Measurements from ENCODE around the gene CLASP1. TPM values are rescaled to one million over a fixed set of nuclear protein-coding genes. Genes with fewer than 3 reads are reported as not detected.

Gene CLASP1
- total RNA-seq, 1 donor from 2014 or later, result 71.7 TPM

- no peaks in the 10 kb centered on the region for H3K27me3 Mint-ChIP-seq (ENCODE audit: low read depth)
- no peak for DNase-seq (ENCODE audit: low spot score)
- H3K36me3 Mint-ChIP-seq (ENCODE audit: low read depth), result peaks cover 26% of the 10 kb centered on the region
- no peaks in the 10 kb centered on the region for H3K9me3 Mint-ChIP-seq
- no peaks in the 10 kb centered on the region for H3K4me1 Mint-ChIP-seq (ENCODE audit: low read depth)
- no peak overlapping the region for H3K27ac Mint-ChIP-seq
- H3K4me3 Mint-ChIP-seq (ENCODE audit: low read depth), result no peak overlapping the region
- intact Hi-C loops (cut with micrococcal nuclease), result no loop called here
Measured at GRCh38 chr2:121418494-121419058, 230.7 kb downstream of the CLASP1 start.

- intact Hi-C loops (cut with micrococcal nuclease), result no loop called here
- no peak for DNase-seq (ENCODE audit: low spot score)
- Mint-ChIP-seq H3K36me3 (ENCODE audit: low read depth) (peaks cover 24% of the 10 kb centered on the region), H3K27me3 (ENCODE audit: low read depth) (no peaks in the 10 kb centered on the region), H3K4me1 (ENCODE audit: low read depth) (no peaks in the 10 kb centered on the region), H3K9me3 (no peaks in the 10 kb centered on the region), H3K27ac (no peak overlapping the region), H3K4me3 (ENCODE audit: low read depth) (no peak overlapping the region)
Measured at GRCh38 chr2:121417826-121418225, 231.4 kb downstream of the CLASP1 start.

GRCh38 chr2:121415727-121416126 lies 233.5 kb downstream of the CLASP1 start:
- intact Hi-C loops (cut with micrococcal nuclease), result no loop called here
- H3K4me1 Mint-ChIP-seq (ENCODE audit: low read depth), result no peaks in the 10 kb centered on the region
- no peak overlapping the region for H3K27ac Mint-ChIP-seq
- H3K9me3 Mint-ChIP-seq, result no peaks in the 10 kb centered on the region
- H3K27me3 Mint-ChIP-seq (ENCODE audit: low read depth), result no peaks in the 10 kb centered on the region
- H3K4me3 Mint-ChIP-seq (ENCODE audit: low read depth), result no peak overlapping the region
- DNase-seq (ENCODE audit: low spot score), result no peak
- H3K36me3 Mint-ChIP-seq (ENCODE audit: low read depth), result peaks cover 27% of the 10 kb centered on the region

GRCh38 chr2:121412349-121412748 lies 236.9 kb downstream of the CLASP1 start:
- Mint-ChIP-seq H3K4me3 (ENCODE audit: low read depth) (no peak overlapping the region), H3K4me1 (ENCODE audit: low read depth) (no peaks in the 10 kb centered on the region), H3K27ac (no peak overlapping the region), H3K9me3 (no peaks in the 10 kb centered on the region), H3K36me3 (ENCODE audit: low read depth) (peaks cover 33% of the 10 kb centered on the region), H3K27me3 (ENCODE audit: low read depth) (no peaks in the 10 kb centered on the region)
- no peak for DNase-seq (ENCODE audit: low spot score)
- intact Hi-C loops (cut with micrococcal nuclease), result no loop called here

GRCh38 chr2:121409966-121410365 lies 239.3 kb downstream of the CLASP1 start:
- Mint-ChIP-seq H3K27me3 (ENCODE audit: low read depth) (no peaks in the 10 kb centered on the region), H3K4me3 (ENCODE audit: low read depth) (no peak overlapping the region), H3K27ac (no peak overlapping the region), H3K36me3 (ENCODE audit: low read depth) (peaks cover 39% of the 10 kb centered on the region), H3K9me3 (no peaks in the 10 kb centered on the region), H3K4me1 (ENCODE audit: low read depth) (no peaks in the 10 kb centered on the region)
- intact Hi-C loops (cut with micrococcal nuclease), result loop anchor here (10.0 kb wide), 1 partner anchor 75 kb away; no protein-coding TSS in a partner anchor
- no peak for DNase-seq (ENCODE audit: low spot score)

DNA sequence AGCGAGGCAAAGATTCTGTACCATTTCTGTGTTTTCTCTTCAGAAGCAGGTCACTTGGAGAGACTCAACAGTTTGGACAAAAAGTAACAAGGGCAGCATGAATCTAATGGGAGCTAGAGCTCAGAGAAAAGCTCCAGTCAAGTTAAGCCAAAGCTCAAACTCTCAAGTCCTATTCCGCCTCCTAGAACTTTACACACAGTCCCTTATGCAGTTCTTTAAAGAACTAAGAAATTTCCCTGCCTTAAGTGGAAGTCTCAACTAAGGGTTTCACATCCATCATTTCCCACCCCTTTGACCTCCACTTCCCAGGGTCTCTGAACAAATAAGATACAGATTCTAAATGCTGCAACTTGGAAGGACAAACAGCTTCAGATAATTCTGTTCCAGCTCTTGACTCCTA lies 239.9 kb downstream of the CLASP1 start:
- Mint-ChIP-seq H3K9me3 (no peaks in the 10 kb centered on the region), H3K4me1 (ENCODE audit: low read depth) (no peaks in the 10 kb centered on the region), H3K27ac (no peak overlapping the region), H3K4me3 (ENCODE audit: low read depth) (no peak overlapping the region), H3K36me3 (ENCODE audit: low read depth) (peaks cover 39% of the 10 kb centered on the region), H3K27me3 (ENCODE audit: low read depth) (no peaks in the 10 kb centered on the region)
- intact Hi-C loops (cut with micrococcal nuclease), result loop anchor here (10.0 kb wide), 1 partner anchor 75 kb away; no protein-coding TSS in a partner anchor
- DNase-seq (ENCODE audit: low spot score), result no peak

GRCh38 chr2:121408641-121409040 lies 240.6 kb downstream of the CLASP1 start:
- no peaks in the 10 kb centered on the region for H3K27me3 Mint-ChIP-seq (ENCODE audit: low read depth)
- H3K36me3 Mint-ChIP-seq (ENCODE audit: low read depth), result peaks cover 39% of the 10 kb centered on the region
- no peak for DNase-seq (ENCODE audit: low spot score)
- no peaks in the 10 kb centered on the region for H3K4me1 Mint-ChIP-seq (ENCODE audit: low read depth)
- intact Hi-C loops (cut with micrococcal nuclease), result loop anchor here (10.0 kb wide), 1 partner anchor 76 kb away; no protein-coding TSS in a partner anchor
- H3K4me3 Mint-ChIP-seq (ENCODE audit: low read depth), result no peak overlapping the region
- no peaks in the 10 kb centered on the region for H3K9me3 Mint-ChIP-seq
- H3K27ac Mint-ChIP-seq, result no peak overlapping the region

GRCh38 chr2:121405233-121405632 lies 244.0 kb downstream of the CLASP1 start:
- Mint-ChIP-seq H3K4me1 (ENCODE audit: low read depth) (no peaks in the 10 kb centered on the region), H3K36me3 (ENCODE audit: low read depth) (peaks cover 56% of the 10 kb centered on the region), H3K9me3 (no peaks in the 10 kb centered on the region), H3K4me3 (ENCODE audit: low read depth) (no peak overlapping the region), H3K27me3 (ENCODE audit: low read depth) (no peaks in the 10 kb centered on the region), H3K27ac (no peak overlapping the region)
- intact Hi-C loops (cut with micrococcal nuclease), result loop anchor here (10.0 kb wide), 1 partner anchor 80 kb away; no protein-coding TSS in a partner anchor
- DNase-seq (ENCODE audit: low spot score), result no peak

DNA sequence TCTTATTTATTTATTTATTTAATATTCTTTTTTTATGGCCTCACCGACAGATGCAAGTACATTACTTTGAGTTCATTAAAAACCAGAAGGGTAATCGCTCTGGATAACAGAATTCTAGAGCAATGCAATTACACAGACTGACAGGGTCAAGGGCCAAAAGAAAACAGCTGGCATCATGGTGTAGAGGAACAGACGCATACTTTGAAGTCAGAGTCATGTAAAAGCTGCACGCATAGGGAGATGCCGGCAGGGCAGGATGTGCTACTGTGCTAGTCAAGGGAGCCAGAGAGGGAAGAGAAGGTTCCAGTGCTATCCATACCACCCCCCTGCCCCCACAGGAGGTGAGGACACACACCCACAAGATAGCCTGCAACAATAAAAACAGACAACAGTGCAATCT lies 249.1 kb downstream of the CLASP1 start:
- Mint-ChIP-seq H3K4me3 (ENCODE audit: low read depth) (no peak overlapping the region), H3K9me3 (no peaks in the 10 kb centered on the region), H3K27me3 (ENCODE audit: low read depth) (no peaks in the 10 kb centered on the region), H3K27ac (no peak overlapping the region), H3K36me3 (ENCODE audit: low read depth) (peaks cover 50% of the 10 kb centered on the region), H3K4me1 (ENCODE audit: low read depth) (no peaks in the 10 kb centered on the region)
- no peak for DNase-seq (ENCODE audit: low spot score)
- intact Hi-C loops (cut with micrococcal nuclease), result loop anchor here (5.0 to 10.0 kb wide), 2 partner anchors 85 to 127 kb away; no protein-coding TSS in a partner anchor

GRCh38 chr2:121398853-121399252 lies 250.4 kb downstream of the CLASP1 start:
- H3K27ac Mint-ChIP-seq, result no peak overlapping the region
- intact Hi-C loops (cut with micrococcal nuclease), result no loop called here
- H3K36me3 Mint-ChIP-seq (ENCODE audit: low read depth), result peaks cover 51% of the 10 kb centered on the region
- no peak for DNase-seq (ENCODE audit: low spot score)
- no peaks in the 10 kb centered on the region for H3K27me3 Mint-ChIP-seq (ENCODE audit: low read depth)
- no peak overlapping the region for H3K4me3 Mint-ChIP-seq (ENCODE audit: low read depth)
- no peaks in the 10 kb centered on the region for H3K9me3 Mint-ChIP-seq
- H3K4me1 Mint-ChIP-seq (ENCODE audit: low read depth), result no peaks in the 10 kb centered on the region

DNA sequence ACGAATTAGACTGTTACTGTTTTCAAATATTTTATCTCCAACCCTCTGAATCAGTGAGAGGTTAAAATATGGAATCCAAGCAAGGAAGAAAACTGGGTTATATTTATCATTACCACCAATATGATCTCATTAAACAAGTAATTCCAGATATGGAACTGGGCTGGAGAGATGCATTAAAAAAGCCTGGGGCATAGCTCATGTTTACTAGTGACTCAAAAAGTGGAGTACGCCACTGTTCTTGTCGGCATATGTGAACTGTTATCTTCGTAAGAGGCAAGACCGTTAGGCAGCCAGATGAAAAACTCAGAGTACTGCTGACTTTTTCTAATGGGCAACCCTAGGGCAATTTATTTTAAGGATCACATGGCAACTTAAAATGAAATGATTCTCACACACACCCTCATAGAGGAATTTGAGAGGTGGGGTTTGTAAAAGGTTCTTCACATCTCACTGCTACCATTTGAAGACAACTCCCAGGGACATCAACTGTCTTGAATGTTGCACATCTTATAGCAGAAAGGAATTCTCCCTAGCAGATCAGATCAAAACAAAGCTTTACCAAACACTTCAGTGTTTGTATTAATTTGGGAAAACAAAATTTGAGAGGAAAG lies 259.1 kb downstream of the CLASP1 start:
- H3K4me3 Mint-ChIP-seq (ENCODE audit: low read depth), result no peak overlapping the region
- no peak overlapping the region for H3K27ac Mint-ChIP-seq
- peaks cover 40% of the 10 kb centered on the region for H3K36me3 Mint-ChIP-seq (ENCODE audit: low read depth)
- no peaks in the 10 kb centered on the region for H3K27me3 Mint-ChIP-seq (ENCODE audit: low read depth)
- DNase-seq (ENCODE audit: low spot score), result no peak
- H3K4me1 Mint-ChIP-seq (ENCODE audit: low read depth), result peaks cover 5% of the 10 kb centered on the region
- no peaks in the 10 kb centered on the region for H3K9me3 Mint-ChIP-seq
- intact Hi-C loops (cut with micrococcal nuclease), result no loop called here

DNA sequence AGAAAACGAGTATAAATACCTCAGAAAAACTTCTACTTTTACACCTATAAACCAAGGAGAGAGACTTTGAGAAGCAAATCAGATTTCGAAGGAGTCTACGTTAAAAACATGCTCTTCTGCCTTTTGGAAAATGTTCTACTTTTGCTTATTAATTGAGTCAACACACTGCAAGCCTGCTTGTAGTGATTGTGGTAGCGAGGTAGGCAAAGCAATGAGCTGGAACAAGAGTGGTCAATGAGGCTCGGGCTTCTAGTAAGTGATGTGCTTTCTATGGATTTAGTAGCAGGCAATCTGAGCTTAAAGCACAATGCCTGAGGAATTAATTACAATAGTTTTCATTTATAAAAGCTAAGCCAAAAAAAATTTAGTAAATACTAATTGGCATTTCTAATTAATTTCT lies 260.9 kb downstream of the CLASP1 start:
- H3K27me3 Mint-ChIP-seq (ENCODE audit: low read depth), result no peaks in the 10 kb centered on the region
- peaks cover 35% of the 10 kb centered on the region for H3K36me3 Mint-ChIP-seq (ENCODE audit: low read depth)
- no peak for DNase-seq (ENCODE audit: low spot score)
- peaks cover 5% of the 10 kb centered on the region for H3K4me1 Mint-ChIP-seq (ENCODE audit: low read depth)
- no peaks in the 10 kb centered on the region for H3K9me3 Mint-ChIP-seq
- H3K4me3 Mint-ChIP-seq (ENCODE audit: low read depth), result no peak overlapping the region
- intact Hi-C loops (cut with micrococcal nuclease), result no loop called here
- no peak overlapping the region for H3K27ac Mint-ChIP-seq

DNA sequence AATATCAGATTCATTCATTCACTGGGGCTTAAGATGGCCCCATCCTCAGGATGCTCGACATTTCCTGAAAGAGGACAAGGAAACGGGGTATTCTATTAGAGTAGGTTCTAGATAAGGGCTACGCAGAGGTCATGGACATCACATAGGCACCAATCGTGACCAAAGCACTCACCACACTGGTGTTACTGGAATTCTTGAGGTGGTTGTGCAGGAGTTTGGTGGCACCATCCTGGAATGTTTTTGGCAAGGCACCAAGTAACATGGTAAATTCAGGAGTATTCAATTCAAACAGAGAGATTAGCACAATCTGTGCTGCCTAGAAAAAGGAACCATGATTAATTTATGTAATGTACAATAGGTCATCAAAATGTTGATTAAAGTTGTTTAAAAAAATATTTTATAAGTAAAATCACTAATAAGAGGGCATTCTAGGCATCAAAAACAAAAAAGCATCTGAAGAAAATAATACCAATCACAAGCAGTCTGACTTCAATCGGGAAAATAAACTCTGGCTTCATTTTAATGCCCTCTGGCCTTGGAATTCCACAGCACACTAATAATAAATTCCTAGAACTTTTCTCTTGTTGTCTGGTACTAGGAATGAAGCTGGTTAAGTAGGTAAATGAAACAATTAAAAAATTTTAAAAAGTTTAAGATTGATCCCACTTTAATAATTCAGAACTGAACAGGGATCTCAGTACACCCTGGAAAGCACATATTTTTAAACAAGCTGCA lies 261.5 kb downstream of the CLASP1 start:
- intact Hi-C loops (cut with micrococcal nuclease), result no loop called here
- H3K9me3 Mint-ChIP-seq, result no peaks in the 10 kb centered on the region
- H3K4me3 Mint-ChIP-seq (ENCODE audit: low read depth), result no peak overlapping the region
- H3K36me3 Mint-ChIP-seq (ENCODE audit: low read depth), result peaks cover 39% of the 10 kb centered on the region
- no peak overlapping the region for H3K27ac Mint-ChIP-seq
- no peak for DNase-seq (ENCODE audit: low spot score)
- peaks cover 5% of the 10 kb centered on the region for H3K4me1 Mint-ChIP-seq (ENCODE audit: low read depth)
- H3K27me3 Mint-ChIP-seq (ENCODE audit: low read depth), result no peaks in the 10 kb centered on the region
